Activated CD4-positive, alpha-beta memory T cell treated with anti-CD3 and anti-CD28 coated beads for 36 hours (primary cell): ENCODE data around the gene TEX261. TPM values are rescaled to one million over a fixed set of nuclear protein-coding genes. Genes with fewer than 3 reads are reported as not detected.

Source experiments
- CTCF ChIA-PET: fragments of 350-600 bp; sonication (Branson Sonifier 250); formaldehyde crosslinking; loops from one replicate; lab custom pipeline; 2021; ENCODE audit warnings: antibody characterized with exemption, inconsistent platforms; lab: Charles Lee
- POLR2A ChIA-PET: fragments of 350-600 bp; sonication (Branson Sonifier 250); formaldehyde crosslinking; loops from one replicate; lab custom pipeline; 2021; ENCODE audit warnings: antibody characterized with exemption; lab: Charles Lee
- DNase-seq: peaks from one replicate; pipeline ENCODE4 v3.0.0-alpha.2; 2020
- H3K27ac Mint-ChIP-seq: one replicate; pipeline ENCODE4 v1.8.0; 2021; ENCODE audit warnings: mixed read lengths
- H3K27me3 Mint-ChIP-seq: one replicate; pipeline ENCODE4 v1.8.0; 2021; ENCODE audit warnings: mixed read lengths
- H3K36me3 Mint-ChIP-seq: one replicate; pipeline ENCODE4 v1.8.0; 2021; ENCODE audit warnings: mixed read lengths
- H3K4me1 Mint-ChIP-seq: one replicate; pipeline ENCODE4 v1.8.0; 2021; ENCODE audit warnings: low read depth, mixed read lengths
- H3K4me3 Mint-ChIP-seq: one replicate; pipeline ENCODE4 v1.8.0; 2021; ENCODE audit warnings: mild to moderate bottlenecking, mixed read lengths
- H3K9me3 Mint-ChIP-seq: one replicate; pipeline ENCODE4 v1.8.0; 2021; ENCODE audit warnings: mixed read lengths
- intact Hi-C: fragments of 100-400 bp; cut with micrococcal nuclease; formaldehyde crosslinking; loops from one replicate; pipeline ENCODE4 v1.15.1; 2023
- total RNA-seq, 2 experiments: library from RNA; stranded (reverse); gene quantifications; one replicate each; pipeline ENCODE4 v1.2.3, GENCODE V29; 2021

Gene TEX261
- total RNA-seq, 2 experiments from 2014 or later, result 29.0 to 29.9 TPM

DNA sequence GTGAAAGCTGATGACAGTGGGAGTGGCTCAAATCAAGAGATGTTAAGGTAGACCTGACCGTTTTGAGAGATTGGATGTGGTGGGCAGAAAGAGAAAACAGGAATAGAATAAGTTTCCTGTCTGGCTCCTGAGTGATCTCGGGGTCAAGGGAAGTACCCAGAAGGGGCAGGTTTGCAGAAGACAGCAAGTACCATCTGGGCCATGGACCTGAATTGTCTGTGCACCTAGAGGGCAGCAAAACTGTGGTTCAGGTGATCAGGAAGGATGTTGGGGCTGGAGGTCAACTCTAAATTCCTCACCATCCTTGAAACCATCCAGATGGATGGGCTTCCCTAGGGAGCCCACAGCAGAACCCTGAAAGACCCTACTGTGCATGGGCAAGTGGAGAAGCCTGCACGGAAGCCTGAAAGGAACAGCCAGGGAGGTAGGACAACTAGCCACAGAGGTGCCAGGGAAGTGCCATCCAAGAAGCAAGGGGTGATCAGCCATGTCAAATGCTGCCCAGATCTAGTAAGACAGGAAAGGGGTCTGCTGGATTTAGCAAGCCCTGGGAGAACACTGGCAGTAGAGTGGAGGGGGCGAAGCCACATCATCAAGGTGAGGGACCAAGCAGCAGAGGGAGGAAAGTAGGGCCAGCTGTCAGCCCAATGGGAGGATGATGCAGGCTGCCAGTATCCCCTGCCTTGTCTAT is 8.0 kb downstream of the TEX261 start:
- DNase-seq, result peak; percentile 4
- H3K36me3 Mint-ChIP-seq, result peaks cover 15% of the 10 kb centered on the region
- POLR2A ChIA-PET, result interaction anchor here (1.7 kb wide), 1 partner anchor 74 kb away, joined by 3 read pairs; no protein-coding TSS in a partner anchor
- intact Hi-C loops, result loop anchor here (10.0 kb wide), 1 partner anchor 692 kb away; the partner anchor contains the start of gene SNRPG
- H3K27me3 Mint-ChIP-seq, result no peaks in the 10 kb centered on the region
- H3K9me3 Mint-ChIP-seq, result no peaks in the 10 kb centered on the region
- H3K4me1 Mint-ChIP-seq, result peaks cover 17% of the 10 kb centered on the region
- H3K4me3 Mint-ChIP-seq, result no peak overlapping the region
- no peak overlapping the region for H3K27ac Mint-ChIP-seq
- CTCF ChIA-PET, result interaction anchor here (1.3 to 4.8 kb wide), 4 partner anchors 9 to 39 kb away, joined by 6 to 53 read pairs (median 8); partner anchors contain the start of gene ANKRD53

- CTCF ChIA-PET, result interaction anchor here (1.8 to 4.8 kb wide), 7 partner anchors 8 to 38 kb away, joined by 5 to 53 read pairs (median 10); partner anchors contain the start of gene TEX261
- peaks cover 15% of the 10 kb centered on the region for H3K36me3 Mint-ChIP-seq
These were observed 8.7 kb downstream of the TEX261 start for GRCh38 chr2:70985956-70986355.

GRCh38 chr2:70985283-70985688 is 9.4 kb downstream of the TEX261 start:
- Mint-ChIP-seq H3K4me1 (peaks cover 12% of the 10 kb centered on the region), H3K9me3 (no peaks in the 10 kb centered on the region), H3K27me3 (no peaks in the 10 kb centered on the region), H3K36me3 (peaks cover 15% of the 10 kb centered on the region), H3K4me3 (no peak overlapping the region), H3K27ac (no peak overlapping the region)
- ChIA-PET CTCF (interaction anchor here (0.6 to 5.0 kb wide), 16 partner anchors 9 to 346 kb away, joined by 3 to 54 read pairs (median 6); partner anchors contain the start of genes MPHOSPH10, TEX261 and ZNF638), POLR2A (interaction anchor here (1.6 to 1.7 kb wide), 2 partner anchors 75 to 83 kb away, joined by 3 to 6 read pairs; partner anchors contain the start of gene NAGK)
- no peak for DNase-seq
- intact Hi-C loops, result loop anchor here (1.0 to 10.0 kb wide), 4 partner anchors 10 to 690 kb away; partner anchors contain the start of gene SNRPG

More at GRCh38 chr2:70985956-70986355, 8.7 kb downstream of the TEX261 start:
- Mint-ChIP-seq H3K27me3 (no peaks in the 10 kb centered on the region), H3K27ac (no peak overlapping the region), H3K4me1 (peaks cover 12% of the 10 kb centered on the region), H3K4me3 (no peak overlapping the region), H3K9me3 (no peaks in the 10 kb centered on the region)
- POLR2A ChIA-PET, result interaction anchor here (1.7 kb wide), 1 partner anchor 74 kb away, joined by 3 read pairs; no protein-coding TSS in a partner anchor
- intact Hi-C loops, result loop anchor here (1.0 to 10.0 kb wide), 4 partner anchors 9 to 691 kb away; partner anchors contain the start of gene SNRPG
- DNase-seq, result no peak

- peaks cover 15% of the 10 kb centered on the region for H3K36me3 Mint-ChIP-seq
- DNase-seq, result peak; percentile 87
- H3K4me3 Mint-ChIP-seq, result no peak overlapping the region
- no peak overlapping the region for H3K27ac Mint-ChIP-seq
- POLR2A ChIA-PET, result interaction anchor here (0.7 to 1.6 kb wide), 2 partner anchors 84 to 242 kb away, joined by 3 to 6 read pairs; partner anchors contain the start of genes NAGK and PAIP2B
- H3K9me3 Mint-ChIP-seq, result no peaks in the 10 kb centered on the region
- intact Hi-C loops, result loop anchor here (1.0 to 10.0 kb wide), 4 partner anchors 11 to 690 kb away; partner anchors contain the start of gene SNRPG
- H3K27me3 Mint-ChIP-seq, result no peaks in the 10 kb centered on the region
- peaks cover 12% of the 10 kb centered on the region for H3K4me1 Mint-ChIP-seq
- CTCF ChIA-PET, result interaction anchor here (0.6 to 5.0 kb wide), 20 partner anchors 9 to 347 kb away, joined by 3 to 54 read pairs (median 5); partner anchors contain the start of genes MPHOSPH10, TEX261 and ZNF638
These were observed 9.9 kb downstream of the TEX261 start for GRCh38 chr2:70984576-70985282.

- H3K4me1 Mint-ChIP-seq, result peaks cover 12% of the 10 kb centered on the region
- H3K36me3 Mint-ChIP-seq, result peaks cover 15% of the 10 kb centered on the region
- no peak overlapping the region for H3K27ac Mint-ChIP-seq
- intact Hi-C loops, result loop anchor here (2.0 to 10.0 kb wide), 2 partner anchors 19 to 689 kb away; partner anchors contain the start of gene SNRPG
- no peaks in the 10 kb centered on the region for H3K27me3 Mint-ChIP-seq
- H3K9me3 Mint-ChIP-seq, result no peaks in the 10 kb centered on the region
- no peak overlapping the region for H3K4me3 Mint-ChIP-seq
- CTCF ChIA-PET, result interaction anchor here (0.9 to 5.0 kb wide), 19 partner anchors 9 to 297 kb away, joined by 3 to 54 read pairs (median 5); partner anchors contain the start of genes MPHOSPH10 and TEX261
- no peak for DNase-seq
- POLR2A ChIA-PET, result interaction anchor here (0.7 to 1.7 kb wide), 3 partner anchors 10 to 243 kb away, joined by 3 to 6 read pairs (median 4); partner anchors contain the start of genes NAGK and PAIP2B
These were observed 10.5 kb downstream of the TEX261 start for GRCh38 chr2:70984228-70984575.

DNA sequence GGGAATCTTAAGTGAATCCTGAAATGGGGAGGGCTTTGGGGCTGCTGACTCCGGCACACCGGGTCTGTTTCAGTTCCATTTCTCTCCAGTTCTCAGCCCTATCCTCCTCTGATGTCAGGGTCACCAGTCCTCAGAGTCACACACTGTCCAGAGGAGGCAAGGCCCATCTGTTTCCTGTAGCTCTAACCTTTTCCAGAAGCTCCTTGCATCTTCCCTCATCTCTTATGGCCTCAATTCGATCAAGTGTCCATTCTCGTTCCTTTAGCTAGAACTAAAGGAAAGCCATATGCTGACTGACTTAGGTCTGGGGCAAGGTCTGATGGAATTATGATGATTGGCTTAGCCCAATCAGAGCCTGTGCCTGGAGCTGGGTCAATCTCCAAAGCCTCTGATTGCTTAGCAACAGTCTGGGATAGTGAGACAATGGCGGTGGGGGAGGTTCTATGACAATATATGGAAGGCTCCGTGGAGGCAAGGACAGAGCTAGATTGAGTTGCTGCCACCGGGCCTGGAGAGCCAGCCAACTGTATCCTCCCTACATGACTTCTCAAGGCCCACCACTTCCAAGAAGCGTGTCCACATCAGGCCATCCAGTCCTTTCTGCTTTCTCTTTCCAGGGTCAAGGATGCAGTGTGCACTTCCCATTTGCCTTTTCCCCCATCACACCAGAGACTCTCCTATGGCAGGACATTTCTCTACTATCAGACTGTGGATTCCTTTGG is 11.0 kb downstream of the TEX261 start:
- Mint-ChIP-seq H3K4me3 (no peak overlapping the region), H3K27me3 (no peaks in the 10 kb centered on the region), H3K9me3 (no peaks in the 10 kb centered on the region), H3K27ac (no peak overlapping the region), H3K4me1 (peaks cover 12% of the 10 kb centered on the region), H3K36me3 (peaks cover 11% of the 10 kb centered on the region)
- DNase-seq, result peak; percentile 2
- intact Hi-C loops, result loop anchor here (2.0 to 10.0 kb wide), 2 partner anchors 19 to 689 kb away; partner anchors contain the start of gene SNRPG
- CTCF ChIA-PET, result interaction anchor here (0.9 to 5.0 kb wide), 10 partner anchors 11 to 297 kb away, joined by 3 to 54 read pairs (median 4); partner anchors contain the start of gene TEX261
- POLR2A ChIA-PET, result interaction anchor here (1.6 to 1.7 kb wide), 2 partner anchors 9 to 85 kb away, joined by 4 to 6 read pairs; partner anchors contain the start of gene NAGK

DNA sequence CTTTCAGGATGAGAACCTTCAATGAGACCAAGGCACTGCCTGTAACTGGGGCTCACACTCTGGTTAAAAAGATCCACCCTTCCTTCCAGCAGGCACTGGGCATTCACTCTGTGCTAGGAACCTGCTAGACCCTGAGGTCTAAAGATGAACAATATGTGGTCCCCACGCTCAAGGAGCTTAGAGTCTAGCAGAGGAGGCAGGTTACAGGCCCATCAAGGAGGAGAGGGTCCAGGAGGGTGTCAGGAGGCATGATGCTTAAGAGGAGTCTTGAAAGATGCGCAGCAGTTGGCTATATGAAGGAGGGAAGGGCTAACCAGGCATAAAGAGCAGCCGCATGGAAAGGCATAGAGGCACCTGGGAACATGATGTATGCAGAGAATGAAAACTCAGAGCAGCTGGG is 11.7 kb downstream of the TEX261 start:
- Mint-ChIP-seq H3K36me3 (peaks cover 8% of the 10 kb centered on the region), H3K9me3 (no peaks in the 10 kb centered on the region), H3K4me3 (no peak overlapping the region), H3K27me3 (no peaks in the 10 kb centered on the region), H3K4me1 (peaks cover 15% of the 10 kb centered on the region), H3K27ac (no peak overlapping the region)
- intact Hi-C loops, result loop anchor here (10.0 kb wide), 1 partner anchor 688 kb away; the partner anchor contains the start of gene SNRPG
- ChIA-PET POLR2A (interaction anchor here (1.7 kb wide), 1 partner anchor 9 kb away, joined by 4 read pairs; no protein-coding TSS in a partner anchor), CTCF (interaction anchor here (1.4 to 5.0 kb wide), 5 partner anchors 10 to 118 kb away, joined by 3 to 54 read pairs (median 20); partner anchors contain the start of gene TEX261)
- DNase-seq, result no peak

DNA sequence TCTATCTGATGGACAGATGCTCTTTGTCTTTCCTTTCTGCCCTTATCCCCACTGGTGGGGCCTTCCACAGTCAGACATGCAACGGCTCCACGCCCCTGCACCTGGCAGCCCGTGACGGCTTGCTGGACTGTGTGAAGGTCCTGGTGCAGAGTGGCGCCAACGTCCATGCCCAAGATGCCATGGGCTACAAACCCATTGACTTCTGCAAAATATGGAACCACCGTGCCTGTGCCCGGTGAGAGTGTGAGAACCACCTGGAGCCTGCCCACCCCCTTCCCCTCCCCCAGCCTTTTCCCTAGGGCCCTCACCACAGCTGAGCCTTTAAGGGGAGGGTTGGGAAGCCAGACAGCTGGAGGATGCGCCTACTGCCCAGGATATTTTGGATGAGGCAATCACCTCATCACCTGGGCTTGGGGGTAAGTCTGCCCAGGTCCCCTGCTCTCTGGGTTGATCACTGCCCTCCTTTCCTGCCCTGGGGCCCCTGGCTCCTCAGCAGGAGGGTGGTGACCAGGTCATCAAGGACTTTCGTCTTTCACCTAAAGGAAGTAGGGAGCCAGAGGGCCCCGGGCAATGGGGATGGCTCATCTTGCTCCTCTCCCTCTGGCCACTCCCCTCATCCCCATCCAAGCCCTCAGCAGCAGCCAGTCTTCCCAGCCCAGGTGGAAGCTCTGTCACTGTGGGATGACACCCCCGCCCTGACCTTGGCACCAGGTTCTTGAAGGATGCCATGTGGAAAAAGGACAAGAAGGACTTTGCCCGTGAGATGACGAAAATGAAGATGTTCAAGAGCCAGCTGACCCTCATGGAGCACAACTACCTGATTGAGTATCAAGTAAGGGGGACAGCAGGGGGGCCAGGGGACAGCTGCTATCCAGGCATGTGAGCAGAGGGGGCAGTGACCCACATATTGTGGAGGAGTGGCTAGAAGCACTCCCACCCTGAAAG is 12.5 kb downstream of the TEX261 start:
- CTCF ChIA-PET, result interaction anchor here (1.4 to 5.0 kb wide), 4 partner anchors 12 to 119 kb away, joined by 3 to 54 read pairs (median 28); partner anchors contain the start of gene TEX261
- Mint-ChIP-seq H3K27me3 (no peaks in the 10 kb centered on the region), H3K9me3 (no peaks in the 10 kb centered on the region), H3K4me3 (no peak overlapping the region), H3K27ac (no peak overlapping the region), H3K4me1 (peaks cover 21% of the 10 kb centered on the region), H3K36me3 (peaks cover 8% of the 10 kb centered on the region)
- intact Hi-C loops, result loop anchor here (10.0 kb wide), 1 partner anchor 687 kb away; the partner anchor contains the start of gene SNRPG
- DNase-seq, result peak; percentile 5
- POLR2A ChIA-PET, result interaction anchor here (1.7 kb wide), 1 partner anchor 8 kb away, joined by 4 read pairs; no protein-coding TSS in a partner anchor

GRCh38 chr2:70981421-70981820 is 13.3 kb downstream of the TEX261 start:
- H3K27me3 Mint-ChIP-seq, result no peaks in the 10 kb centered on the region
- H3K9me3 Mint-ChIP-seq, result no peaks in the 10 kb centered on the region
- no peak overlapping the region for H3K27ac Mint-ChIP-seq
- ChIA-PET CTCF (interaction anchor here (5.0 kb wide), 1 partner anchor 15 kb away, joined by 54 read pairs; no protein-coding TSS in a partner anchor), POLR2A (no interaction called here)
- peak; percentile 1 for DNase-seq
- intact Hi-C loops, result loop anchor here (10.0 kb wide), 1 partner anchor 687 kb away; the partner anchor contains the start of gene SNRPG
- H3K36me3 Mint-ChIP-seq, result peaks cover 7% of the 10 kb centered on the region
- H3K4me3 Mint-ChIP-seq, result no peak overlapping the region
- peaks cover 25% of the 10 kb centered on the region for H3K4me1 Mint-ChIP-seq
